ENCODE results near the gene RAMACL. TPM values are rescaled to one million over a fixed set of nuclear protein-coding genes. Genes with fewer than 3 reads are reported as not detected.
"Not testable (repeated sequence)": the region's sequence is repeated elsewhere in the genome, so short reads cannot be mapped to it uniquely, and the experiment has no call there.

RAMACL gene
- polyA plus RNA-seq, 4 donors = 0.27 to 2.5 (median 0.30) TPM

- no peak for DNase-seq (ENCODE audit: low read depth in 4 of 4, low spot score in 2 of 4)
These were observed 11.4 kb upstream of the RAMACL start for GRCh38 chr6:166597711-166598440.

DNA sequence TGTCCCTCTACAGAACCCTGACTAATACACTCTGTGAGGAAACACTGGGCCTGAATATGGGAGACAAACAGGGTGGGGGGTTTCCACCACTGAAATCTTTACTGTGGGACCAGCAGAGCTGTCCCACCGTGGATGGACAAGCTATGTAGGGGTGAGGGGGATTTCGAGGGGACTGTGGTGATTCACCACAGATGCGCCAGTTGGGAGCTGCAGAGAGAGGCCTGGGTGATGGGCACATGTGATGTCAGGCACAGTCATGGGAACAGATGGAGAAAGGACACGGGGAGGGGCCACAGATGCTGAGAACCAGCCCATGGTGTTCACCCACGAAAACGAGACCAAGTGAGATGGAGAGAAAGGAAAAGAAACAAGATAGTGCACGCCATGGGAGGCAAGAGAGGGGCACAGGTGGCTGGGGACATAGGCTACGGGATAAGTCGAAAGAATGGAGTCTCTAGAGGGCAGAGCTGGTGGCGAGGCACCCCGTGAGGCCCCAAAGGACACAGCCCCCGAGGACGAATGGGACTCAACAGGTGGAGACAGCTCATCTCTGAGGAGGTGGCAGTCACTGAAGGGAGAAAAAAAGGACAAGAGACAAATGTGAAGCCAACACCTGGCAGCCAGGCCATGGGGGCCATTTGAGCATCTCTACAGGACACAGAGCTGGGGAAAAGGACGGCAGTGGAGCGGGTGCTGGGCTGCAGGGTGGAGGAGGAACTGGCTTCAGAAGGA lies 10.5 kb upstream of the RAMACL start:
- DNase-seq (ENCODE audit: low read depth in 4 of 4, low spot score in 2 of 4) = no peak

DNA sequence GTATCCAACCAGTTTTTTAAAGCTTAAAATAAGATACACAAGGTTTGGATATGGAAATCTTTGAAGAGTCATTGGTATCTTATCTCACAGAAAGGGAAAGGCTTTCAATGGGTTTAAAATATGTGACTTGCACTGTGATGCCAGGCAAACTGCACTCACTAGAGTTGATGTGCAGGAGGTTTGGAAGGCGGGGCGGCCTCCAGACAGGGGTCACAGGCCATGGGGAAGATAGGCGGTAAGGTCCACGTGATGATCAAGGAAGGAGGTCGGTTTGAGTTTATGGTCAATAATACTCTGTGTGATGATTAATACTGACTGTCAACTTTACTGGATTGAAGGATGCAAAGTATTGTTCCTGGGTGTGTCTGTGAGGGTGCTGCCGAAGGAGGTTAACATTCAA lies 9.5 kb upstream of the RAMACL start:
- no peak for DNase-seq (ENCODE audit: low read depth in 4 of 4, low spot score in 2 of 4)

DNA sequence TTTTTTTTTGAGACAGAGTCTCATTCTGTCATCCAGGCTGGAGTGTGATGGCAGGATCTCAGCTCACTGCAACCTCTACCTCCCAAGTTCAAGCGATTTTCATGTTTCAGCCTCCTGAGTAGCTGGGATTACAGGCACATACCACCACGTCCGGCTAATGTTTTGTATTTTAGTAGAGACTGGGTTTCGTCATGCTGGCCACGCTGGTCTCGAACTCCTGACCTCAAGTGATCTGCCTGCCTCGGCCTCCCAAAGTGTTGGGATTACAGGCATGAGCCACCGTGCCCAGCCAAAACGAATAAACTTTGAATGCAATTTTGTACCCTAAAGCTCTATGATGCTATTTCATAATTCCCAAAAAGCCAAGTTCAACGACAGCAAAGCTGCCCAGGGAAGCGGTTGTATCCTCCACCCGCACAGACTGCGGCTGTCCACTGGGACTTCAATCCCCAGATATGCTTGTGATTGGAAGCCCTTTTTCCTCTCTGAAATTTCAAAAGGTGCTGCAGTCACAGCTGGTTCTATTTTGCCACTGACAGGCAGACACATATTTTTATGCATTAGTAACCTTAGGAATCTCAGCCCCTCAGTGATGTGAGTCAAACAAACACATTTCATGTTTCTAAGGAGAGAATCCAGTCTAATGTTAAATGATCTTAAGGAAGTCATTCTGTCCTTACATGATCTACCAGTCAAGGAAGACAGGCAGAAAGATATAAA lies 8.7 kb upstream of the RAMACL start:
- DNase-seq (ENCODE audit: low read depth in 4 of 4, low spot score in 2 of 4) = no peak

DNA sequence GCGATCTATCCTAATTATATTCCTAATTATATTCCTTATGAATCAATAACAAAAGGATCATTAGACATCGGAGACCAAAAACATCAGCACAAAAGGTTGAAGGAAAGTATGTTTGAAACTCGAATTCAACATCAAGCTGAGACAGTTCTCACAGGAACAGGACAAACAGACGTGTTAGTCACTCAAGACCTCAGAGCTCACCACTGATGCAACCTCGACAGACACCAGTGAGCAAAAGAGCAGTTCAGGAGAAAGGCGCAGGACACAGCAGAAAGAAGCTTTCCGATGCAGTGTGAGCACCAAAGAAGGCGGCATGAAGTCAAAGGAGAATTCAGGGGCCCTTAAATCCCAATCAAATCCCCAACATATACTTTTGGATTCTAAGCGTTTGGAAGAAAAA lies 6.3 kb upstream of the RAMACL start:
- DNase-seq (ENCODE audit: low read depth in 4 of 4, low spot score in 2 of 4) = no peak

DNA sequence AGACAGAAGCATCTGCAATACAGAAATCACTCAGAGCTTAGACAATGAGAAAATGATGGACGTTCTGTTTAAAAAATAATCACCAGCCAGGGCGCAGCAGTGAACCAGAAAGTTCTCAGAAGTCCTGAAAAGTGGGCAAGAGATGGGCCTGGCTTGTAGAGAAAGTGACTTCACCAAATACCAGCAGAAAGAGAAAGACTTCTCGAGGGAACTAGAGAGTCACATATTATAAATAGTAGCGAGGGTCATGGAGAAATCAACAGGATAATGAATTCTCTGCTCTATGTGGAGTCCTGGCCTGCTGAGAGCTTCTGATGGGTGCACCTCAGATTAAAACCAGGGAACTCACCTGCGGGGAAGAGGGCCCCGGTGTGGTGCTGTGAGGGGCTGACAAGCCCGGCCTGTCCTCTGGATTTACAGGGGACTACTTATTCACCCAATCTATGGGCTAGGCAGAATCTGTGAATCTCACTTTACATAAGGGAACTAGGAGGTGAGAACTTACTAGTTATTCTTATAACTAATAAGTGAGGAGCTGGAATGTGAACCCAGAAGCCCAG lies 5.6 kb upstream of the RAMACL start:
- DNase-seq (ENCODE audit: low read depth in 4 of 4, low spot score in 2 of 4) = no peak

GRCh38 chr6:166591026-166591425 lies 4.5 kb upstream of the RAMACL start:
- DNase-seq (ENCODE audit: low read depth in 4 of 4, low spot score in 2 of 4) = no peak

DNA sequence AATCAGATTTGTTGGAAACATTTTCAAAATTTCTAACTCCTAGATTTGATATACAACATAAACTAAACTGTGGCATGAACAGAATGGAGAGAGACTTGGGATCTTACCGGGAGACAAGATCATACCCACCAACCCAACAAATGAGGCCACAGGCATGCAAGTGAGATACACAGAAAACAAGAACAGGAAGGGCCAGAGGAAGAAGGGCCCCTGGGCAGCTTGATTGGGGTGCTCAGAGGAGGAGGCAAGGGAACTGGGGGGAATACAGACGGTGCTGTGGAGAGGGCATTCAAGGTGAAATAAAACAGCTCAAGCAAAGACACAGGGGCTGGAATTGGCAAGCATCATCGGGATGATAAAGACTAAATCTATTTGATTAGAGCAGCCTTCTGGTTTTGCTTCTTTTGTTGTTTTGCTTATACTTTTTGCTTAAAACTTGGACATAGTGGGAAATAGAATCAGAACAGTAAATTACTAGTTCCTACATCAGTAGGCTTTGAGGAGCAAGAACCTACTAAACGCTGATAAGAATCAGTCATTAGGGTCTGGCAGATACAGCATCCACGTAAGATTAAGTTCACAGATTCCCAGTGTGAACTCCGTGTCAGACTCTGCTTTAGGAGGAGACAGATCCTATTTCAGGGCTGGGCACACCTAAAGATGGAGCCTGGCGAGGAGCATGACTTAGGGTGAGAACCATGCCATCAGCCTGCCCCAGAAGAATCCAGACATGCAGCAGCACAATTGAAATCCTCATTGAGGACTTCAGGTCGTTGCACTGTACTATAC lies 3.5 kb upstream of the RAMACL start:
- no peak for DNase-seq (ENCODE audit: low read depth in 4 of 4, low spot score in 2 of 4)

GRCh38 chr6:166589337-166589731 lies 2.9 kb upstream of the RAMACL start:
- DNase-seq (ENCODE audit: low read depth in 4 of 4, low spot score in 2 of 4) = no peak

DNA sequence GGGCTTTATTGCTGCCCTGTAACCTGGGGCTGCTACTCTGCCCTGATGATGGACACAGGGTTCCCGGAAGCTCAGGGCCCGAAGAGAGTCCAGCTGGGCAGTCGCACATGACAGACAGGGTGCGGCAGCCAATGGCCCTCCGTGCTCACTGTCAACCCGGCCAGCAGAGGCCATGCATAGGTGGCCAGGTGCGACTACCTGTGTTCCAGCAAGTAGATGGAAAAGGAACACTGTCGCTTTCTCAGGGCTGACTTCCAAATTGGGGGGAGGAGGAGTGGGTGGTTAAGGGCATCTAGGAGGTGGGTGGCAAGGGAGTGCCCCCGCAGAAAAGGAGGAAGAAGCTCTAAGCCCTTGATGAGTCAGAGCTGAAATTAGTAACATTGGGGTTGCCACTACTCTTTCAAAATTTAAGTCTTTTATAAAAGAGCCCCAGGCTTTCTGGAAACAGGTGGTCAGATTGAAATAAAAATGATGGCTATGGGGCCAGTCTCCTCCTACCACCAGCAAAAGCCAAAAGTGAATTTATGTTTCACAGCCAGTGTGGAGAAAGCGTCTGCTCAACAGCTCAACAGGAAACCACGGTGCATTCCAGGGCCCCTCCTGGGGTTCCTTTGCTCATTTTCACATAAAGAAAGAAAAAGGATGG lies 2.3 kb upstream of the RAMACL start:
- no peak for DNase-seq (ENCODE audit: low read depth in 4 of 4, low spot score in 2 of 4)

DNA sequence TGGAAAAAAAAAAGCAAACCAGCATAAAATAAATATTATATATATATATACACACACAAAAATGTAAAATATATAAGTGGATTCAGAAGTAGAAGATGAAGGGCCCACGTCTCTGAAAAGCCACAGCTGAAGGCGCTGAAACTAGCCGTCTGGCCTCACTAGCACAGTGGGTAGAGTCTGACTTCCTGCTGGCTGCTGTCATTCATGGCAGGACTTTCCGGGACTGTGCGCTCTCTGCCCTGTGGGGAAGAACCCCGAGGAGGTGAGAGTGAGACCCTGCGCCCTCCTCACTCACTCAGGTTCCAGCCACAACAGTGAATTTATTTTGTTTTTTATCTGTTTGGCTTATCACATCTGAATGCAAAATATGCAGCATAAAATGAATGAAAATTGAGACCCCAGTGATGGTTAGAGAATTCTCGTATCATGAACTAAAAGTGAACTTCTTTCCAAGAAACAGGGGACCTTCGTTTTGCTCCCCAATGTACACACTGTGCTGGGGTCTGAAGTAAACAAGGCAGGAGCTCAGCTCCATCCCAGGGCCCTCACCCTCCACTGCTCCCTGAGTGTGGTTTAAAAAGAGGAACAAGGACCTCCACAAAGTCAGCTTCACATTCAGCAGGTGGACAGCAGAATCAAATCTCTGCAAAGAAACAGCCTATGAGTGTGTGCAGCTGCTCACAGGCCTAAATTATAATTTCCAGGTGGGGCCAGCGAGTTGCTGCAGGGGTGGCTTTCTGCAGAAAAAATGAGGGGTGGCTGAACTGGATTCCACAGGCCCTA lies 1.3 kb upstream of the RAMACL start:
- no peak for DNase-seq (ENCODE audit: low read depth in 4 of 4, low spot score in 2 of 4)

GRCh38 chr6:166584853-166585429 lies 1.5 kb downstream of the RAMACL start:
- no peak for DNase-seq (ENCODE audit: low read depth in 4 of 4, low spot score in 2 of 4)

DNA sequence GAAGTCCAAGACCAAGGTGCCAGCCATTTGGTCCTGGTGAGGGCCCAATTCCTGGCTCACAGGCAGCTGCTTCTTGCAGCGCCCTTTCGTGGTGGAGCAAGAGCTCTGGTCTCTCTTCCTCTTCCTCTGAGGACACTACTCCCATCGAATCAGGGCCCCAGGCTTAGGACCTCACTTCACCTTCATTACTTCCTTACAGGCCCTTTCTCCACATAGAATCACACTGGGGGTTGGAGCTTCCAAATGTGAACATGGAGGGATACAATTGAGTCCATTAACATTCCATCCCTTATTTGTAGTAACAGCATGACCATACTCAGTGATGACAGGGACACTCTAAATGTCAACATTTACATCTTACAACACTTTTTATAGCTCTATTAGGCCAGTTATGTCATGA lies 2.3 kb downstream of the RAMACL start:
- DNase-seq (ENCODE audit: low read depth in 4 of 4, low spot score in 2 of 4) = no peak

GRCh38 chr6:166583230-166583965 lies 3.1 kb downstream of the RAMACL start:
- DNase-seq (ENCODE audit: low read depth in 4 of 4, low spot score in 2 of 4) = no peak

GRCh38 chr6:166582258-166582657 lies 4.2 kb downstream of the RAMACL start:
- DNase-seq (ENCODE audit: low read depth in 4 of 4, low spot score in 2 of 4) = peak in 3 of 4 donors; percentile 42 to 77 (median 60)

DNA sequence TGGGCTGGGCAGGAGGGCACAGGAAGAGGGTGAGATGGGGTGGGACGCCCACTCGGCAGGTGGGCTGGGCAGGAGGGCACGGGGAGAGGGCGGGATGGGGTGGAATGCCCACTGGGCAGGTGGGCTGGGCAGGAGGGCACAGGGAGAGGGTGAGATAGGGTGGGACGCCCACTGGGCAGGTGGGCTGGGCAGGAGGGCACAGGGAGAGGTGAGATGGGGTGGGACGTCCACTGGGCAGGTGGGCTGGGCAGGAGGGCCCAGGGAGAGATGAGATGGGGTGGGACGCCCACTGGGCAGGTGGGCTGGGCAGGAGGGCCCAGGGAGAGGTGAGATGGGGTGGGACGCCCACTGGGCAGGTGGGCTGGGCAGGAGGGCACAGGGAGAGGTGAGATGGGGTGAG lies 4.7 kb downstream of the RAMACL start:
- not testable (repeated sequence) for DNase-seq (ENCODE audit: low read depth in 4 of 4, low spot score in 2 of 4)

- no peak for DNase-seq (ENCODE audit: low read depth in 4 of 4, low spot score in 2 of 4)
These were observed 5.4 kb downstream of the RAMACL start for GRCh38 chr6:166581091-166581511.
